Liver (tissue), 3 donors: Measurements from ENCODE around the gene LTV1.

Source experiments
- GABPA ChIP-seq, 2 donors: IDR thresholded peaks in 1 of 2; conservative IDR thresholded peaks in 1 of 2; 2 replicates each; pipeline ENCODE4 v1.6.1; 2016; ENCODE audit warnings: antibody characterized with exemption in 2 of 2, mild to moderate bottlenecking in 1 of 2, moderate library complexity in 1 of 2
- HNF4A ChIP-seq, 2 donors: conservative IDR thresholded peaks; 2 replicates each; pipeline ENCODE4 v1.6.1; 2016; ENCODE audit warnings: antibody characterized with exemption in 2 of 2, mild to moderate bottlenecking in 2 of 2
- NR2F2 ChIP-seq: IDR thresholded peaks from 2 replicates; pipeline ENCODE4 v1.6.1; 2016; ENCODE audit warnings: antibody characterized with exemption
- RAD21 ChIP-seq, 2 donors: IDR thresholded peaks; 2 replicates each; pipeline ENCODE4 v1.6.1; 2016; ENCODE audit warnings: antibody characterized with exemption in 2 of 2, mild to moderate bottlenecking in 2 of 2
- SP1 ChIP-seq: IDR thresholded peaks from 2 replicates; pipeline ENCODE4 v1.6.1; 2018; ENCODE audit warnings: antibody characterized with exemption, mild to moderate bottlenecking
- YY1 ChIP-seq: IDR thresholded peaks from 2 replicates; pipeline ENCODE4 v1.6.1; 2016; ENCODE audit warnings: antibody characterized with exemption, mild to moderate bottlenecking
- TF ChIP-seq, protein P1 (sequence below): fragments of 150-350 bp; IDR thresholded peaks from 2 replicates; pipeline ENCODE4 v1.5.1; 2017; ENCODE audit warnings: improper control_type of control experiment, low read depth, low read length; ENCODE audit not compliant: missing input control
- TF ChIP-seq, protein P2 (sequence below): IDR thresholded peaks from 2 replicates; pipeline ENCODE4 v1.6.1; 2016; ENCODE audit warnings: antibody characterized with exemption
- TF ChIP-seq, protein P3 (sequence below): IDR thresholded peaks from 2 replicates; pipeline ENCODE4 v1.6.1; 2016; ENCODE audit warnings: antibody characterized with exemption
- TF ChIP-seq, protein P4 (sequence below): IDR thresholded peaks from 2 replicates; pipeline ENCODE4 v1.6.1; 2016; ENCODE audit warnings: antibody characterized with exemption, mild to moderate bottlenecking
- donor health status: healthy.
- donor health status: healthy.

DNA sequence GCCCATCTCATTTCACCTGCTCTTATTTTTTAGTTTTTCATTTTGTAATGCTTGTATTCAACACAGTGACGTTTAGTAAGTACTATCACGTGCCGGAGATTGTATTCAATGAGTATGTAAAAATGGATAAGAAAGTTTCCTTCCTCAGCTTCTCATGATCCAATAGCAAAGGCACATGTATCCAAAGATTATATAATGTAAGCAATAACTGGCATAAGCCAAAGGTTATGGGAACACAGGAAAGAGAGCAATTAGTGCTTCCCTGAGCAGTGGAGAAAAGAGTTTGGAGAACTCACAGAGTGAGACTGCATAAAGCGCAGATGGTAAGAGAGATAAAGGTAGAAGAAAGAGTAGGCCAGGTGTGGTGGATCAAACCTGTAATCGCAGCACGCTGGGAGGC, 21.8 kb upstream of the LTV1 start:
- TF ChIP-seq, protein P1, sequence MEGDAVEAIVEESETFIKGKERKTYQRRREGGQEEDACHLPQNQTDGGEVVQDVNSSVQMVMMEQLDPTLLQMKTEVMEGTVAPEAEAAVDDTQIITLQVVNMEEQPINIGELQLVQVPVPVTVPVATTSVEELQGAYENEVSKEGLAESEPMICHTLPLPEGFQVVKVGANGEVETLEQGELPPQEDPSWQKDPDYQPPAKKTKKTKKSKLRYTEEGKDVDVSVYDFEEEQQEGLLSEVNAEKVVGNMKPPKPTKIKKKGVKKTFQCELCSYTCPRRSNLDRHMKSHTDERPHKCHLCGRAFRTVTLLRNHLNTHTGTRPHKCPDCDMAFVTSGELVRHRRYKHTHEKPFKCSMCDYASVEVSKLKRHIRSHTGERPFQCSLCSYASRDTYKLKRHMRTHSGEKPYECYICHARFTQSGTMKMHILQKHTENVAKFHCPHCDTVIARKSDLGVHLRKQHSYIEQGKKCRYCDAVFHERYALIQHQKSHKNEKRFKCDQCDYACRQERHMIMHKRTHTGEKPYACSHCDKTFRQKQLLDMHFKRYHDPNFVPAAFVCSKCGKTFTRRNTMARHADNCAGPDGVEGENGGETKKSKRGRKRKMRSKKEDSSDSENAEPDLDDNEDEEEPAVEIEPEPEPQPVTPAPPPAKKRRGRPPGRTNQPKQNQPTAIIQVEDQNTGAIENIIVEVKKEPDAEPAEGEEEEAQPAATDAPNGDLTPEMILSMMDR, result no peak
- TF ChIP-seq NR2F2 (no peak), HNF4A (conservative IDR thresholded peaks at IDR 0.05) (no peak), GABPA (IDR thresholded peaks at IDR 0.05 in 1 of 2, conservative IDR thresholded peaks at IDR 0.05 in 1 of 2) (no peak), YY1 (no peak), SP1 (no peak), RAD21 (IDR thresholded peaks at IDR 0.05) (no peak)
- TF ChIP-seq, protein P2, sequence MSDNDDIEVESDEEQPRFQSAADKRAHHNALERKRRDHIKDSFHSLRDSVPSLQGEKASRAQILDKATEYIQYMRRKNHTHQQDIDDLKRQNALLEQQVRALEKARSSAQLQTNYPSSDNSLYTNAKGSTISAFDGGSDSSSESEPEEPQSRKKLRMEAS, result no peak
- TF ChIP-seq, protein P3, sequence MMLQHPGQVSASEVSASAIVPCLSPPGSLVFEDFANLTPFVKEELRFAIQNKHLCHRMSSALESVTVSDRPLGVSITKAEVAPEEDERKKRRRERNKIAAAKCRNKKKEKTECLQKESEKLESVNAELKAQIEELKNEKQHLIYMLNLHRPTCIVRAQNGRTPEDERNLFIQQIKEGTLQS, result no peak
- TF ChIP-seq, protein P4, sequence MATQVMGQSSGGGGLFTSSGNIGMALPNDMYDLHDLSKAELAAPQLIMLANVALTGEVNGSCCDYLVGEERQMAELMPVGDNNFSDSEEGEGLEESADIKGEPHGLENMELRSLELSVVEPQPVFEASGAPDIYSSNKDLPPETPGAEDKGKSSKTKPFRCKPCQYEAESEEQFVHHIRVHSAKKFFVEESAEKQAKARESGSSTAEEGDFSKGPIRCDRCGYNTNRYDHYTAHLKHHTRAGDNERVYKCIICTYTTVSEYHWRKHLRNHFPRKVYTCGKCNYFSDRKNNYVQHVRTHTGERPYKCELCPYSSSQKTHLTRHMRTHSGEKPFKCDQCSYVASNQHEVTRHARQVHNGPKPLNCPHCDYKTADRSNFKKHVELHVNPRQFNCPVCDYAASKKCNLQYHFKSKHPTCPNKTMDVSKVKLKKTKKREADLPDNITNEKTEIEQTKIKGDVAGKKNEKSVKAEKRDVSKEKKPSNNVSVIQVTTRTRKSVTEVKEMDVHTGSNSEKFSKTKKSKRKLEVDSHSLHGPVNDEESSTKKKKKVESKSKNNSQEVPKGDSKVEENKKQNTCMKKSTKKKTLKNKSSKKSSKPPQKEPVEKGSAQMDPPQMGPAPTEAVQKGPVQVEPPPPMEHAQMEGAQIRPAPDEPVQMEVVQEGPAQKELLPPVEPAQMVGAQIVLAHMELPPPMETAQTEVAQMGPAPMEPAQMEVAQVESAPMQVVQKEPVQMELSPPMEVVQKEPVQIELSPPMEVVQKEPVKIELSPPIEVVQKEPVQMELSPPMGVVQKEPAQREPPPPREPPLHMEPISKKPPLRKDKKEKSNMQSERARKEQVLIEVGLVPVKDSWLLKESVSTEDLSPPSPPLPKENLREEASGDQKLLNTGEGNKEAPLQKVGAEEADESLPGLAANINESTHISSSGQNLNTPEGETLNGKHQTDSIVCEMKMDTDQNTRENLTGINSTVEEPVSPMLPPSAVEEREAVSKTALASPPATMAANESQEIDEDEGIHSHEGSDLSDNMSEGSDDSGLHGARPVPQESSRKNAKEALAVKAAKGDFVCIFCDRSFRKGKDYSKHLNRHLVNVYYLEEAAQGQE, result no peak
